SHP77 (cell line): ENCODE measurements around the gene DPH7.
"Not testable (repeated sequence)": the region's sequence is repeated elsewhere in the genome, so short reads cannot be mapped to it uniquely, and the experiment has no call there.

Experiments used
- DNase-seq, 2 experiments: peaks; one replicate each; lab custom pipeline; 2025; lab: John Stamatoyannopoulos, UW

DPH7 gene

DNA sequence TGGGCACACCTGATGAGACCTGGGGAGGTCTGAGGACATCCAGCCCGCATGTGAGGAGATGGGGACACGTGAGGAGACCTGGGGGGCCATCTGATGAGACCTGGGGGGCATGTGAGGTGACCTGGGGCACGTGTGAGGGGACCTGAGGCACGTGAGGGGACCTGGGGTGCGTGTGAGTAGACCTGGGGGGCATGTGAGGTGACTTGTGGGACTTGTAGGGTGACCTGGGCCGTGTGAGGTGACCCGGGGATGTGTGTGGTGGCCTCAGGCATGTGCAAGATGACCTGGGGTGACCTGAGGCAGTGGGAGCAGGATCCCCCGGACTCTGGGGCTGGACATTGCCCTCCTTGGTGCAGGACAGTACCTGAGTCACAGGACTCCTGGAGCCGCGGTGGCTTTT, 59.2 kb downstream of the DPH7 start:
- DNase-seq: no peak

DNA sequence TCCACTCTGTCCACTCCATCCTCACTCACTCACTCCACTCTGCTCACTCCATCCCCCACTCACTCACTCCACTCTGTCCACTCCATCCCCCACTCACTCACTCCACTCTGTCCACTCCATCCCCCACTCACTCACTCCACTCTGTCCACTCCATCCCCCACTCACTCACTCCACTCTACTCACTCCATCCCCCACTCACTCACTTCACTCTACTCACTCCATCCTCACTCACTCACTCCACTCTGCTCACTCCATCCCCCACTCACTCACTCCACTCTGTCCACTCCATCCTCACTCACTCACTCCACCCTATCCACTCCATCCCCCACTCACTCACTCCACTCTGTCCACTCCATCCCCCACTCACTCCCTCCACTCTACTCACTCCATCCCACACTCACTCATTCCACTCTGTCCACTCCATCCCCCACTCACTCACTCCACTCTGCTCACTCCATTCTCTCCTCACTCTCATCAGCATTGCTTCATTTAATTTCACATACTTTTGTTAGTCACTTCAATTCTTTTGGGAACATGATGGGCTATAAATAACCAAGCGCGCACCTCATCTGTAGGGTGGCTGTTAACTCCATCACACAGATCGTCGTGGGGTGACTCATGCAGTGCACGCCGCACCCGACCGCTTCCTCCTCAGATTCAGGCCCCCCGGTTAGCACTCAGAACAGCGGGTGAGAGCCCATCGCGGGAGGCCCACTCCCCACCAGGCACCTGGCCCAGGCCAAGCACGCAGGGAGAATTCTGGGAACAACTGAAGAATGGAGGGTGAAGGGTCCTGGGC, 59.9 kb downstream of the DPH7 start:
- DNase-seq: not testable (repeated sequence)

GRCh38 chr9:137516144-137516917, 62.4 kb downstream of the DPH7 start:
- no peak for DNase-seq

GRCh38 chr9:137515338-137515724, 63.4 kb downstream of the DPH7 start:
- no peak for DNase-seq

DNA sequence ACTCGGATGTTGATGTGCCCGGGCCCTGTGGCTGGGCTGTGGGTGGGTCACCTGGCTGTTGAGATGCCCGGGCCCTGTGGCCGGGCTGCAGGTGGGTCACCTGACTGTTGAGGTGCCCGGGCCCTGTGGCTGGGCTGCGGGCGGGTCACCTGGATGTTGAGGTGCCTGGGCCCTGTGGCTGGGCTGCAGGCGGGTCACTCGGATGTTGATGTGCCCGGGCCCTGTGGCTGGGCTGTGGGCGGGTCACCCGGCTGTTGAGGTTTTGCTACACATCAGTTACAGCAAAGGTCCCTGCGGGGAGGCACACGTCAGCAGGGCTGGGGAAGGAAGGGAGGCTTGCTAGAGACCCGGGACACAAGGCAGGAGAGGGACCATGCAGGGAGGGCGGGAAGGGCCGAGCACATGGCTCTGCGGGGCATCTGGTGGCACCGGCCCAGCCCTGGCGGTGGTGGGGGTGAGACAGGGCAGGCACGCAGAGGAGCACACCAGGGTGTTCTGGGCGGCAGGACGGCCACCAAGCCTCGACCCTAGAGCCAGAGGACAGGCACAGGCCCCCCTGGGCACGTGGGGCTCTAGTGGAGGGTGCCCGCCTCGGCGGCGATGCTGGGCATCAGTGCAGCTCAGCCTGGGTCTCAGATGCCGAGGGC, 63.9 kb downstream of the DPH7 start:
- no peak for DNase-seq

GRCh38 chr9:137513801-137514570, 64.7 kb downstream of the DPH7 start:
- DNase-seq: peak in 1 of 2 experiments; percentile 23

GRCh38 chr9:137513136-137513535, 65.6 kb downstream of the DPH7 start:
- not testable (repeated sequence) for DNase-seq

GRCh38 chr9:137511758-137512463, 66.8 kb downstream of the DPH7 start:
- DNase-seq: no peak

DNA sequence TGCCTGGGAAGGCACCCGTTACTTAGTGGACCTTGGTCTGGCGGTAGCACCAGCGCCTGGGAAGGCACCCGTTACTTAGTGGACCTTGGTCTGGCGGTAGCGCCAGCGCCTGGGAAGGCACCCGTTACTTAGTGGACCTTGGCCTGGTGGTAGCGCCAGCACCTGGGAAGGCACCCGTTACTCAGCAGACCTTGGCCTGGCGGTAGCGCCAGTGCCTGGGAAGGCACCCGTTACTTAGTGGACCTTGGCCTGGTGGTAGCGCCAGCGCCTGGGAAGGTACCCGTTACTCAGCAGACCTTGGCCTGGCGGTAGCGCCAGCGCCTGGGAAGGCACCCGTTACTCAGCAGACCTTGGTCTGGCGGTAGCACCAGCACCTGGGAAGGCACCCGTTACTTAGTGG, 67.6 kb downstream of the DPH7 start:
- DNase-seq: not testable (repeated sequence)

GRCh38 chr9:137509198-137509597, 69.5 kb downstream of the DPH7 start:
- DNase-seq: no peak

DNA sequence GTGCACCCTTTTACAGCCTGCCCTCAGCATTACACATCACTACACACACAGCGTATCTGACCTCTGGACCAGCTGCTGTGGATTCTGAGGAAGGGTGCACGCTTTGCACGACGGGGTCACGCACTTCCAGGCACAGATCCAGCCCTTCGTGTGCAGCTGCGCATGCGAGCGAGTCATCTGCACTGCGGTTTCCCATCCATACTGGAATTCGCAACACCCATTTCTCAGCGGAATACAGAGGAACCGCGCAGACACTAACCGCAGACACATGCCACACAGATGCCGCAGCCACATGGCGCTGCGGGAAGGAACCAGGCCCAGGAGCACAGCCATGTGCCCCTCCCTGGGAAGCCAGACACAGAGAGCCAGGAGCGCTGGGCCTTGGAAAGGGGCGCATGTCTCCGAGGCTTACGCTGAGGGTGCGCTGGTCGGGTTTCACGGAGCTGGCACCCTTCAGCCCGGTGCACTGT, 72.0 kb downstream of the DPH7 start:
- no peak for DNase-seq

- no peak for DNase-seq
These were observed 72.5 kb downstream of the DPH7 start for GRCh38 chr9:137506274-137506673.

DNA sequence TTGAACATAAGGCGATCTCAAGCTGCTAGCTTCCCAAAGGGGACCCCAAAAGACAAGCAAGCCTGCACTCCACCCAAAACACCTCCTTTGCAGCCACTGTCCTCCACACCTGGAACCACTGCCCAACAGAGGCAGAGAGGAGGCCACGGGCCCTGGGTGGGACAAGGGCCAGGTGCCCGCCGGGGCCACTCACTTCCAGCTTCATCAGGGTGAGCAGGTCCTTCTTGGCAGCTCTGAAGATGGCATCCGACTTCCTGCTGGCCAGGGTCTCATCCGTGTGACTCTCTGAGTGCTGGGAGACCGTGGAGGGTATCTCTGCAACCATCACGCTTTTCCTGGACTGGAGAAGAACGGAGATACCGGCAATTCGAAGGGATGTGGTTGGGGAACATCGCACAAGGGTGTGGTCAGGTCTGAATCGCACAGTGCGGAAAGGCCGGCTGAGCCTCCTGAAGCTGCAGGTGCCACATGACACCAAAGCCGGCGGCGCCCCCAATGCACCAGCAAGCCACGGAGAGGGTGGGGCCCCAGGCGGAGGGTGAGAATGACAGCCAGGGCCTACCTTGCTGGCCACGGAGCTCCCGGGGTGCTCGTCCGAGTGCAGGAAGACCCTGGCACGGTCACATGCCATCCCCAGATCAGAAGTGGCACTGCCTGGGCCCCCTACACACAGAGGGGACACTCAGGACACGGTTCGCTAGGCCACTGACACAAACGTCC, 73.1 kb downstream of the DPH7 start:
- DNase-seq: no peak
